Neural progenitor cell (in vitro differentiated cells): Measurements from ENCODE around the gene DOCK3. TPM values are rescaled to one million over a fixed set of nuclear protein-coding genes. Genes with fewer than 3 reads are reported as not detected.
"Not testable (repeated sequence)": the region's sequence is repeated elsewhere in the genome, so short reads cannot be mapped to it uniquely, and the experiment has no call there.

Experiments used
- DNase-seq: peaks from one replicate; pipeline ENCODE4 v3.0.0-alpha.2; 2016; ENCODE audit warnings: low spot score
- H2AFZ ChIP-seq: fragments of 200-600 bp; sonication (generic); replicated peaks from 2 replicates; pipeline ENCODE4 v1.6.1; 2016; ENCODE audit warnings: antibody characterized with exemption
- H3F3A ChIP-seq: fragments of 200-600 bp; sonication (generic); 2 replicates; pipeline ENCODE4 v1.6.1; 2016; ENCODE audit warnings: antibody characterized with exemption, low read depth
- H3K27ac ChIP-seq: fragments of 200-600 bp; sonication (generic); 2 replicates; pipeline ENCODE4 v1.5.1; 2016; ENCODE audit warnings: mild to moderate bottlenecking
- H3K27me3 ChIP-seq: fragments of 200-600 bp; sonication (generic); 2 replicates; pipeline ENCODE4 v1.6.1; 2016; ENCODE audit warnings: mild to moderate bottlenecking, moderate library complexity
- H3K36me3 ChIP-seq: fragments of 200-600 bp; sonication (generic); 2 replicates; pipeline ENCODE4 v1.5.1; 2016
- H3K4me1 ChIP-seq: fragments of 200-600 bp; sonication (generic); 2 replicates; pipeline ENCODE4 v1.6.1; 2016; ENCODE audit warnings: mixed run types
- H3K4me2 ChIP-seq: fragments of 200-600 bp; sonication (generic); 2 replicates; pipeline ENCODE4 v1.6.1; 2016
- H3K4me3 ChIP-seq: fragments of 200-600 bp; sonication (generic); 2 replicates; pipeline ENCODE4 v1.5.1; 2016
- H3K79me2 ChIP-seq: fragments of 200-600 bp; sonication (generic); 2 replicates; pipeline ENCODE4 v1.6.1; 2016; ENCODE audit warnings: low read depth
- H3K9ac ChIP-seq: fragments of 200-600 bp; sonication (generic); 2 replicates; pipeline ENCODE4 v1.6.1; 2016
- H3K9me3 ChIP-seq: fragments of 200-600 bp; sonication (generic); 2 replicates; pipeline ENCODE4 v1.5.1; 2016; ENCODE audit warnings: low read depth
- H4K20me1 ChIP-seq: fragments of 200-600 bp; sonication (generic); 2 replicates; pipeline ENCODE4 v1.6.1; 2016; ENCODE audit warnings: low read depth
- H3K27ac Mint-ChIP-seq: 3 replicates; pipeline ENCODE4 v1.8.0; 2021; ENCODE audit warnings: mixed read lengths
- H3K27me3 Mint-ChIP-seq: 2 replicates; pipeline ENCODE4 v1.8.0; 2022; ENCODE audit warnings: low read depth, mild to moderate bottlenecking, inconsistent platforms, moderate library complexity, mixed read lengths; ENCODE audit not compliant: insufficient read depth
- H3K36me3 Mint-ChIP-seq: 3 replicates; pipeline ENCODE4 v1.8.0; 2021; ENCODE audit warnings: mixed read lengths
- H3K4me1 Mint-ChIP-seq: 3 replicates; pipeline ENCODE4 v1.8.0; 2021; ENCODE audit warnings: mixed read lengths
- H3K4me3 Mint-ChIP-seq: 3 replicates; pipeline ENCODE4 v1.8.0; 2021; ENCODE audit warnings: mild to moderate bottlenecking, moderate library complexity, mixed read lengths
- H3K9me3 Mint-ChIP-seq: 3 replicates; pipeline ENCODE4 v1.8.0; 2020; ENCODE audit warnings: mixed read lengths
- EZH2 ChIP-seq: fragments of 200-600 bp; sonication (generic); IDR thresholded peaks from 2 replicates; pipeline ENCODE4 v1.6.1; 2017; ENCODE audit warnings: antibody characterized with exemption, mild to moderate bottlenecking, moderate library complexity
- EZH2phosphoT487 ChIP-seq: fragments of 200-600 bp; sonication (generic); IDR thresholded peaks from 2 replicates; pipeline ENCODE4 v1.6.1; 2017; ENCODE audit warnings: antibody characterized with exemption
- total RNA-seq: library from RNA; depleted of rRNA; stranded (reverse); fragments of >200 nt; gene quantifications from 2 replicates; pipeline ENCODE4 v1.2.3, GENCODE V29; 2015; ENCODE audit warnings: low replicate concordance
- TF ChIP-seq, protein P1 (sequence below): fragments of 200-600 bp; sonication (generic); IDR thresholded peaks from 2 replicates; pipeline ENCODE4 v1.5.1; 2017; ENCODE audit warnings: antibody characterized with exemption, mild to moderate bottlenecking

Gene DOCK3
- total RNA-seq, 1 donor from 2014 or later = 10.7 TPM

DNA sequence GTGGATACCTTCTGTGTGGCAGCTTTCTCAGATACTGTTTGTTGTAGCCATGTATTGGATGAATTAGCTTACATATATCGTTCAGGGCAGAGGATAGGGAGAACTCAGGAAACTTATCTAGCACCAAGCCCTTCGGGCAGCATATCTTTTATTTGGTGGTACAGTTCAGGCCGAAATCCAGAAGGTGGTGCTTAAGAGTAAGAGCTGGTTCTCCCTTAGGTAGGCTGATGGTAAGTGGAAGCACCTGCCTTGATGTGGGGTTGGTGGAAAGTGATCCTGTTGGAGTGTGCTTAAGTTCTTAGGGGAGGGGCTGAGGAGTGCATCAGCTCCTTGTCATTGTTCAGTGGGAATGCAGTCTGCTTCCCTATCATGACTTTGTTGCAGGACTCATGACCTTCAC, 187.5 kb downstream of the DOCK3 start:
- Mint-ChIP-seq H3K9me3 (peaks cover 20% of the 10 kb centered on the region), H3K27ac (no peak overlapping the region), H3K4me3 (no peak overlapping the region), H3K4me1 (no peaks in the 10 kb centered on the region), H3K27me3 (peaks cover 8% of the 10 kb centered on the region), H3K36me3 (no peaks in the 10 kb centered on the region)
- Histone ChIP-seq H3K4me3 (no peak overlapping the region), H3K9me3 (no peaks in the 10 kb centered on the region), H3K79me2 (peaks cover 39% of the 10 kb centered on the region), H3K27ac (no peak overlapping the region), H3K27me3 (no peaks in the 10 kb centered on the region), H3K9ac (no peak overlapping the region), H2AFZ (no peak overlapping the region), H3F3A (no peaks in the 10 kb centered on the region), H3K4me1 (no peaks in the 10 kb centered on the region), H3K36me3 (no peaks in the 10 kb centered on the region), H3K4me2 (no peak overlapping the region), H4K20me1 (no peaks in the 10 kb centered on the region)
- DNase-seq = peak; percentile 16
- TF ChIP-seq, protein P1, sequence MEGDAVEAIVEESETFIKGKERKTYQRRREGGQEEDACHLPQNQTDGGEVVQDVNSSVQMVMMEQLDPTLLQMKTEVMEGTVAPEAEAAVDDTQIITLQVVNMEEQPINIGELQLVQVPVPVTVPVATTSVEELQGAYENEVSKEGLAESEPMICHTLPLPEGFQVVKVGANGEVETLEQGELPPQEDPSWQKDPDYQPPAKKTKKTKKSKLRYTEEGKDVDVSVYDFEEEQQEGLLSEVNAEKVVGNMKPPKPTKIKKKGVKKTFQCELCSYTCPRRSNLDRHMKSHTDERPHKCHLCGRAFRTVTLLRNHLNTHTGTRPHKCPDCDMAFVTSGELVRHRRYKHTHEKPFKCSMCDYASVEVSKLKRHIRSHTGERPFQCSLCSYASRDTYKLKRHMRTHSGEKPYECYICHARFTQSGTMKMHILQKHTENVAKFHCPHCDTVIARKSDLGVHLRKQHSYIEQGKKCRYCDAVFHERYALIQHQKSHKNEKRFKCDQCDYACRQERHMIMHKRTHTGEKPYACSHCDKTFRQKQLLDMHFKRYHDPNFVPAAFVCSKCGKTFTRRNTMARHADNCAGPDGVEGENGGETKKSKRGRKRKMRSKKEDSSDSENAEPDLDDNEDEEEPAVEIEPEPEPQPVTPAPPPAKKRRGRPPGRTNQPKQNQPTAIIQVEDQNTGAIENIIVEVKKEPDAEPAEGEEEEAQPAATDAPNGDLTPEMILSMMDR = peak; percentile 6
- TF ChIP-seq EZH2phosphoT487 (no peak), EZH2 (no peak)

DNA sequence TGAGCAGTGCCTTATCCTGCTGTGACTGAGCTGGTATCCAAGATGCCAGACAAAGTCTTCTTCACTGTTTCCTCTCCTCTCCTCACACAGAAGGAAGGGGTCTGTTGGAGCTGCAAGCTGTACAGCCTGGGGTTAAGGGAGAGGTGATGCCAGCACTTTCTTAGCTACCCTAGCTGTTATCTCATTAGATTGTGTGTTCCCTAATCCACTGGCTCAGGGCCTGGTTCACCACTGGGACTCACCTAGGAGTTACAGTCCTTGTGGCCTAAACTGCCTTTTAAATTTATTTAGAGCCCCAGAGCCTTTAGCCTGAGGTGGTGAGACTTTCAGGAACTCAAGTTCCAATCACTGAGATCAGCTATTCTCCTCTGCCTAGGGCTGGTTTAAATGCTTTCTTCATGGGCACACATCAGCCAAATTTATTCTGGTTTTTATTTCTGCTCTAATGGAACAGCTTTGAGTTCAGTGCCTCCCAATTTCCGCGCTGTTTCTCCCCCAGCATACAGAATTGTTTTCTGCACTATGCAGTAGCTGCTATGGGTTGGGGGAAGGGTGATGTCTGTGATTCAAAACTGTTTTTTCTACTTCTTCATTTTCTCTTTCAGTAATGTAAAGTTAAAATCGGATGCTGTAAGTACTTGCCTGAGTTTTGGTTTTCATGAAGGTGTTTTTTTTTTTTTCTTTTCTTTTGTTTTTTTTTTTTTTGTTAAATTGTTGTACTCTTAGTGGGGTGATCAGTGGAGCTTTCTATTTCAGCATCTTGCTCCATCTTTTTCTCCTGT, 198.8 kb downstream of the DOCK3 start:
- Histone ChIP-seq H3K36me3 (peaks cover 2% of the 10 kb centered on the region), H3F3A (no peaks in the 10 kb centered on the region), H3K27ac (peak overlapping the region; percentile 70), H3K79me2 (peaks cover 23% of the 10 kb centered on the region), H2AFZ (no peak overlapping the region), H3K27me3 (no peaks in the 10 kb centered on the region), H3K4me3 (no peak overlapping the region), H3K4me2 (no peak overlapping the region), H3K9me3 (no peaks in the 10 kb centered on the region), H3K9ac (no peak overlapping the region), H4K20me1 (no peaks in the 10 kb centered on the region), H3K4me1 (peaks cover 18% of the 10 kb centered on the region)
- Mint-ChIP-seq H3K27ac (no peak overlapping the region), H3K4me3 (no peak overlapping the region), H3K9me3 (peaks cover 20% of the 10 kb centered on the region), H3K36me3 (no peaks in the 10 kb centered on the region), H3K4me1 (peaks cover 10% of the 10 kb centered on the region), H3K27me3 (no peaks in the 10 kb centered on the region)
- DNase-seq = no peak
- TF ChIP-seq EZH2phosphoT487 = no peak

DNA sequence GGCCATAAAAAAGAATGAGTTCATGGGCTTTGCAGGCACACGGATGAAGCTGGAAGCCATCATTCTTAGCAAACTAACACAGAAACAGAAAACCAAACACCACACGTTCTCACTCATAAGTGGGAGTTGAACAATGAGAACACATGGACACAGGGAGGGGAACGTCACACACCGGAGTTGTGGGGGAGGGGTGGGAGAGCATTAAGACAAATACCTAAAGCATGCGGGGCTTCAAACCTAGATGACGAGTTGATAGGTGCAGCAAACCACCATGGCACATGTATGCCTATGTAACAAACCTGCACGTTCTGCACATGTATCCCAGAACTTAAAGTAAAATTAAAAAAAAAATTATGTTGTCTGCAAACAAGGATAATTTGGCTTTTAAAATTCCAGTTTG, 200.1 kb downstream of the DOCK3 start:
- not testable (repeated sequence) for H3K27me3 Mint-ChIP-seq, H3K9ac ChIP-seq, H3K27ac Mint-ChIP-seq, H3K4me3 Mint-ChIP-seq, H3K4me3 ChIP-seq, H3K36me3 Mint-ChIP-seq, H3K27ac ChIP-seq, H3K9me3 ChIP-seq, H3K27me3 ChIP-seq, H3F3A ChIP-seq, H3K36me3 ChIP-seq, H4K20me1 ChIP-seq
- Histone ChIP-seq H3K4me1 (peaks cover 18% of the 10 kb centered on the region), H3K79me2 (peaks cover 23% of the 10 kb centered on the region), H2AFZ (peak overlapping the region; percentile 61), H3K4me2 (peak overlapping the region; percentile 20)
- peaks cover 10% of the 10 kb centered on the region for H3K4me1 Mint-ChIP-seq
- peak; percentile 51 for DNase-seq
- H3K9me3 Mint-ChIP-seq = peaks cover 15% of the 10 kb centered on the region

DNA sequence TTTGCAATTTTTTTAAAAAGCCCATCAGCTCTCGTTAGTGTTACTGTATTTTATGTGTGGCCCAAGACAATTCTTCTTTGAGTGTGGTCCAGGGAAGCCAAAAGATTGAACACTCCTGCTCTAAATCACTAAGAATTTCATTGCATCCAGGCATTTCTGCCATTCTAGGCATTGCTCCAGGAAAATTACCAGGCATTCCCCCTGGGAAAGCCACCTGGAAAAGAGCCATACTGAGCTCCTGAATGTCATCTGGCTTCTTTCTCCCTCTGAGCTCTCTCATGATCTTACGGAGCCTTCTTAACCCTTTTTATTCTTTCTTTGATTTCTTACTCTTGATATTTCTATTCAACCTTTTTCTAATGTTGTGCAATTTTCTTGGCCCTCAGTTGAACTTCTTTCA, 202.2 kb downstream of the DOCK3 start:
- H3K36me3 ChIP-seq = no peaks in the 10 kb centered on the region
- no peak overlapping the region for H3K4me3 ChIP-seq
- H3K4me2 ChIP-seq = no peak overlapping the region
- H3K27ac Mint-ChIP-seq = no peak overlapping the region
- H3K9me3 Mint-ChIP-seq = peaks cover 5% of the 10 kb centered on the region
- no peaks in the 10 kb centered on the region for H3K27me3 ChIP-seq
- no peak overlapping the region for H2AFZ ChIP-seq
- peaks cover 18% of the 10 kb centered on the region for H3K4me1 ChIP-seq
- no peak overlapping the region for H3K27ac ChIP-seq
- TF ChIP-seq EZH2 (no peak), EZH2phosphoT487 (no peak)
- TF ChIP-seq, protein P1 = no peak
- H3K36me3 Mint-ChIP-seq = no peaks in the 10 kb centered on the region
- DNase-seq = no peak
- no peaks in the 10 kb centered on the region for H4K20me1 ChIP-seq
- H3K9me3 ChIP-seq = no peaks in the 10 kb centered on the region
- peaks cover 10% of the 10 kb centered on the region for H3K4me1 Mint-ChIP-seq
- no peak overlapping the region for H3K9ac ChIP-seq
- H3K79me2 ChIP-seq = peaks cover 11% of the 10 kb centered on the region
- no peaks in the 10 kb centered on the region for H3K27me3 Mint-ChIP-seq
- no peak overlapping the region for H3K4me3 Mint-ChIP-seq
- H3F3A ChIP-seq = no peaks in the 10 kb centered on the region

DNA sequence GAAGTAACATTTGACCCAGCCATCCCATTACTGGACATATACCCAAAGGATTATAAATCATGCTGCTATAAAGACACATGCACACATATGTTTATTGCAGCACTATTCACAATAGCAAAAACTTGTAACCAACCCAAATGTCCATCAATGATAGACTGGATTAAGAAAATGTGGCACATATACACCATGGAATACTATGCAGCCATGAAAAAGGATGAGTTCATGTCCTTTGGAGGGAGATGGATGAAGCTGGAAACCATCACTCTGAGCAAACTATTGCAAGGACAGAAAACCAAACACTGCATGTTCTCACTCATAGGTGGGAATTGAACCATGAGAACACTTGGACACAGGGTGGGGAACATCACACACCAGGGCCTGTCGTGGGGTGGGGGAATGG, 208.0 kb downstream of the DOCK3 start:
- not testable (repeated sequence) for H3K27me3 ChIP-seq, H3K36me3 ChIP-seq, H3F3A ChIP-seq, H2AFZ ChIP-seq, H3K4me1 Mint-ChIP-seq, H3K4me3 ChIP-seq, H3K27ac Mint-ChIP-seq, H3K9ac ChIP-seq, H3K79me2 ChIP-seq, H3K36me3 Mint-ChIP-seq, H3K27me3 Mint-ChIP-seq, H4K20me1 ChIP-seq, H3K4me1 ChIP-seq, H3K4me3 Mint-ChIP-seq, H3K9me3 Mint-ChIP-seq, H3K4me2 ChIP-seq, H3K27ac ChIP-seq, H3K9me3 ChIP-seq, DNase-seq
